Kidney (tissue), 14 donors: Measurements from ENCODE around the gene UPF1. TPM values are rescaled to one million over a fixed set of nuclear protein-coding genes. Genes with fewer than 3 reads are reported as not detected.

Experiments used
- DNase-seq, 5 donors: peaks; one replicate each; pipeline ENCODE4 v3.0.0-alpha.2; 2013 to 2020
- FAIRE-seq: peaks from 2 replicates; lab custom pipeline; 2012; peaks lifted over from hg19 to GRCh38; lab: Jason Lieb, UNC
- H3K27ac ChIP-seq, 2 donors: one replicate each; pipeline ENCODE4 v1.7.0; 2013; ENCODE audit warnings: low read depth in 2 of 2, low read length in 2 of 2, inconsistent platforms in 1 of 2
- H3K27me3 ChIP-seq: one replicate; pipeline ENCODE4 v1.7.1; 2013; ENCODE audit warnings: low read length, inconsistent platforms; ENCODE audit not compliant: control insufficient read depth, insufficient read depth
- H3K36me3 ChIP-seq, 3 donors: one replicate each; pipeline versions ENCODE4 v1.7.0 to v1.7.1; 2013; ENCODE audit warnings: low read length in 3 of 3, control low read depth in 1 of 3, inconsistent platforms in 1 of 3; ENCODE audit not compliant: insufficient read depth in 3 of 3, control insufficient read depth in 2 of 3
- H3K4me1 ChIP-seq, 3 donors: one replicate each; pipeline versions ENCODE4 v1.7.0 to v1.7.1; 2013; ENCODE audit warnings: low read length in 3 of 3, inconsistent platforms in 1 of 3, low read depth in 1 of 3; ENCODE audit not compliant: control insufficient read depth in 2 of 3, insufficient read depth in 2 of 3
- H3K4me3 ChIP-seq, 3 donors: one replicate each; pipeline versions ENCODE4 v1.7.0 to v1.8.1; 2013; ENCODE audit warnings: low read length in 3 of 3, control low read depth in 1 of 3, inconsistent platforms in 1 of 3
- H3K9ac ChIP-seq, 3 donors: one replicate each; pipeline versions ENCODE4 v1.7.0 to v1.7.1; 2013; ENCODE audit warnings: low read length in 3 of 3, control low read depth in 1 of 3, inconsistent platforms in 1 of 3
- H3K9me3 ChIP-seq, 3 donors: one replicate each; pipeline versions ENCODE4 v1.7.0 to v1.7.1; 2013; ENCODE audit warnings: low read length in 3 of 3, control low read depth in 1 of 3, inconsistent platforms in 1 of 3; ENCODE audit not compliant: control insufficient read depth in 2 of 3, insufficient read depth in 1 of 3
- intact Hi-C: fragments of 100-400 bp; cut with DNase I; formaldehyde crosslinking; loops from one replicate; pipeline ENCODE4 v1.11.1; 2022
- polyA plus RNA-seq: library from polyadenylated mRNA; stranded (reverse); fragments of 350-450 nt; fragmentation: Illumina TruSeq; extraction: RNeasy Lipid Tissue Mini Kit (QIAGEN cat#74804); gene quantifications from one replicate; pipeline ENCODE4 v1.2.3, GENCODE V29; 2014; ENCODE audit warnings: low read depth, low replicate concordance; ENCODE audit not compliant: insufficient read depth
- total RNA-seq: library from RNA; stranded (reverse); fragmentation: NEBNext Ultra II Directional; extraction: Animal tissue kit (Norgen Biotek cat#: 25700); gene quantifications from one replicate; pipeline ENCODE4 v1.2.1, GENCODE V29; 2021
- TF ChIP-seq, protein P1 (sequence below): IDR thresholded peaks from 3 replicates; pipeline ENCODE4 v1.5.1; 2012; ENCODE audit warnings: mild to moderate bottlenecking, moderate library complexity, borderline replicate concordance; ENCODE audit not compliant: insufficient read depth; ENCODE audit errors: extremely low read depth
- donor health status: control.
- donor health status: control.
- donor health status: control.
- donor health status: control.
- donor health status: control.
- donor health status: DM: yes; HTN: yes; CAD: no.
- donor health status: Normal renal cell carcinoma (clear cell type).

UPF1 gene
- total and polyA plus RNA-seq, 2 donors from 2014 or later: 34.2 to 70.1 TPM

DNA sequence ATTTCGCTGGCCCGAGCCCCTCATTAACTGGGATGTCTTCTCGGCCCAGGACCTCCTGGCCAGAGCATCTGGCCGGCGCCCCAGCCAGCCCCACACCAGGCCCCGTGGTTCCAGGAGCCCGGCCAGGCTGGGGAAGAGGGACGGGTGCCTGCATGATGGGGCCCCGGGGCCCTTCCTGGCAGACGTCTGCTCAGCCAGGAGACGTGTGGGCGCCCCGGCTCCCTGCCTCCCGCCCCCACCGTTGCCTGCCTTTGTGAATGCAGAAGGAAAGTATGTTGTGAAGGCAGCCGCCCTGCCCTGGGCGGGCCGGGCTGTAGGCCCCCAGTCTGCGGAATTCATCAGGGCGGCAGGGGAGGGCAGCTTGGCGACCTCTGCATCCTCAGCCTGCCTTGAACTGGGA, 36.2 kb upstream of the UPF1 start:
- Histone ChIP-seq H3K36me3 (no peaks in the 10 kb centered on the region), H3K27me3 (peaks cover 9% of the 10 kb centered on the region), H3K4me1 (no peaks in the 10 kb centered on the region), H3K27ac (no peak overlapping the region), H3K4me3 (no peak overlapping the region), H3K9me3 (no peaks in the 10 kb centered on the region), H3K9ac (no peak overlapping the region)
- FAIRE-seq (no peak), DNase-seq (peak in 1 of 5 donors; percentile 48)
- TF ChIP-seq, protein P1, sequence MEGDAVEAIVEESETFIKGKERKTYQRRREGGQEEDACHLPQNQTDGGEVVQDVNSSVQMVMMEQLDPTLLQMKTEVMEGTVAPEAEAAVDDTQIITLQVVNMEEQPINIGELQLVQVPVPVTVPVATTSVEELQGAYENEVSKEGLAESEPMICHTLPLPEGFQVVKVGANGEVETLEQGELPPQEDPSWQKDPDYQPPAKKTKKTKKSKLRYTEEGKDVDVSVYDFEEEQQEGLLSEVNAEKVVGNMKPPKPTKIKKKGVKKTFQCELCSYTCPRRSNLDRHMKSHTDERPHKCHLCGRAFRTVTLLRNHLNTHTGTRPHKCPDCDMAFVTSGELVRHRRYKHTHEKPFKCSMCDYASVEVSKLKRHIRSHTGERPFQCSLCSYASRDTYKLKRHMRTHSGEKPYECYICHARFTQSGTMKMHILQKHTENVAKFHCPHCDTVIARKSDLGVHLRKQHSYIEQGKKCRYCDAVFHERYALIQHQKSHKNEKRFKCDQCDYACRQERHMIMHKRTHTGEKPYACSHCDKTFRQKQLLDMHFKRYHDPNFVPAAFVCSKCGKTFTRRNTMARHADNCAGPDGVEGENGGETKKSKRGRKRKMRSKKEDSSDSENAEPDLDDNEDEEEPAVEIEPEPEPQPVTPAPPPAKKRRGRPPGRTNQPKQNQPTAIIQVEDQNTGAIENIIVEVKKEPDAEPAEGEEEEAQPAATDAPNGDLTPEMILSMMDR: no peak
- intact Hi-C loops: no loop called here

DNA sequence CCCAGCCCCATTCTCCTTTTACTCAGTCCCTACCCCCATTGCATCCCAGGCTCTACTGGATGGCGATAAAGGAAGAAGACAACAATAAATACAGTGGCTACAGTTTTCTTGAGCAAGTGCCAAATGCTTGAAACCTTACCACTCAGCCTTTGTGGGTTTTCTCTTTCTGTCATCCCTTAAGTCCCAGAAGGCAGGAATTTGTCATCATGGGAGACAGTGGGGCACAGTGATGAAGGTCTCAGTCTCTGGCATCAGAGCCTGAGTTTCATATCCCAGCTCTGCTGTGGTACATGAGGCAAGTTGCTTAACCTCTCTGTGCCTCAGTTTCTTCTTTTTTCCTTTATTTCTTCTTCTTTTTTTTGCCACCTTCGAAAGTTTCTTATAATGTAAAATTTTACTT, 35.5 kb upstream of the UPF1 start:
- Histone ChIP-seq H3K4me3 (no peak overlapping the region), H3K27ac (no peak overlapping the region), H3K9me3 (no peaks in the 10 kb centered on the region), H3K9ac (no peak overlapping the region), H3K4me1 (no peaks in the 10 kb centered on the region), H3K36me3 (no peaks in the 10 kb centered on the region), H3K27me3 (peaks cover 9% of the 10 kb centered on the region)
- DNase-seq: no peak
- FAIRE-seq: no peak
- TF ChIP-seq, protein P1: no peak
- intact Hi-C loops: no loop called here

DNA sequence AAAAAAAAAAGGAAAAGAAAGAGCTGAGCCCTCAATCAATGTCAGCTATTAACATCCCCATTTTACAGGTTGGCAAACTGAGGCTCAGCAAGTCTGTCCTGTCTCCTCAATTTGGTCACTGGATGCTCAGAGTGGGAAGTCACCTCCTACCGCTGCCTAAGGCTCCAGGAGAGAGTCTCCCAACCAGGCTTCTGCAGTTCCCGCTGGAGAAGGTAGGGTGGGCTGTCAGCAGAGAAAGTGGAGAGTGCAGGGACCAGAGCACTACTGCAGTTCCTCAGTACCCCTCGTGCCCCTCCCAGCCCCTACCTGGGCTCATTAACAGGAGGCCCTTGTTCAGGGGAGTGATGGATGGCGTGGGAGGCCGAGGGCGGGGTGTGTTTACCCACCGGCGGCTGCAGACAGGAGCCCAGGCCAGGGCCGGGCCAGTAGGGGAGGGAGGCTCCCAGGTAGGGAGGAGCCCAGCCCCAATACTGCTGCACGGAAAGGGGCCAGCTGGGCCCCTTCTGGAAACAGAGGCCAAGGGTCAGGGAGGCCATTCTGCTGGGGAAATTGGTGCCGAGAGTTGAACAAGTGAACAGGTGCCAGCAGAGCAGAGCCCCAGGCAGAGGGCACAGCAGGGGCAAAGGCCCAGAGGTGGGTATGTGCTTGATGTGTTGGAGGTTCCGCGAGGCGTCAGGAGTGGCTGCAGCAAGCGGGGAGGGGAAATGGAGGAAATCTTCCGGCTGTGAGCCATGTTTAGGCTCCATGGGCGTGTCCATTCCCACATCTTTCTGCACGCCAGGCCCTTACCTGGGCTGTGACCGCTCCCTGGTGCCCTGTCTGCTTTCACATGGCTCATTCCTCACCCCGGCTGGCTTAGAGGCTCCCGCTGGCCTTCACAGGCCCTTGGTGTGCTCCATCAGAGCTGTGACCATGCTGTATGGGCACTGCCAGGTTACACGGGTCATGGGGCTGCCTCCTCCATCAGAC, 33.1 kb upstream of the UPF1 start:
- no peaks in the 10 kb centered on the region for H3K9me3 ChIP-seq
- H3K27me3 ChIP-seq: peaks cover 5% of the 10 kb centered on the region
- no peak overlapping the region for H3K4me3 ChIP-seq
- FAIRE-seq (no peak), DNase-seq (peak in 3 of 5 donors; percentile 49 to 75 (median 73))
- H3K27ac ChIP-seq: no peak overlapping the region
- intact Hi-C loops: no loop called here
- H3K36me3 ChIP-seq: no peaks in the 10 kb centered on the region
- TF ChIP-seq, protein P1: no peak
- no peak overlapping the region for H3K9ac ChIP-seq
- H3K4me1 ChIP-seq: no peaks in the 10 kb centered on the region
